H7 (cell line): ENCODE measurements around the gene PEDS1. TPM values are rescaled to one million over a fixed set of nuclear protein-coding genes. Genes with fewer than 3 reads are reported as not detected.
A peak's percentile ranks its signal among the peaks of the same experiment; 100 is the strongest.

Experiments used
- DNase-seq: peaks from one replicate; pipeline ENCODE4 v3.0.0; 2012
- H3K27me3 ChIP-seq: 2 replicates; pipeline ENCODE4 v1.6.0; 2011; ENCODE audit warnings: mild to moderate bottlenecking, low read length; ENCODE audit not compliant: control insufficient read depth, insufficient read depth
- H3K36me3 ChIP-seq: replicated peaks from 2 replicates; pipeline ENCODE4 v1.5.1; 2011; ENCODE audit warnings: low read length; ENCODE audit not compliant: control insufficient read depth, insufficient read depth
- H3K4me3 ChIP-seq: 2 replicates; pipeline ENCODE4 v1.5.1; 2011; ENCODE audit warnings: low read depth, mild to moderate bottlenecking, control low read depth, low read length, moderate library complexity; ENCODE audit not compliant: insufficient read depth
- total RNA-seq: library from RNA; depleted of rRNA; stranded (reverse); fragments of >200 nt; shearing (Covaris generic); gene quantifications from 2 replicates; pipeline ENCODE4 v1.2.3, GENCODE V29; 2014

The PEDS1 gene
- total RNA-seq, 1 experiment from 2014 or later, result 47.7 TPM

GRCh38 chr20:50153153-50153499 is 397 bp downstream of the PEDS1 start:
- peaks cover 6% of the 10 kb centered on the region for H3K36me3 ChIP-seq
- DNase-seq, result no peak
- H3K4me3 ChIP-seq, result peak overlapping the region; percentile 93
- H3K27me3 ChIP-seq, result peaks cover 3% of the 10 kb centered on the region

- DNase-seq, result peak; percentile 60
- peak overlapping the region; percentile 93 for H3K4me3 ChIP-seq
- peaks cover 8% of the 10 kb centered on the region for H3K36me3 ChIP-seq
- peaks cover 3% of the 10 kb centered on the region for H3K27me3 ChIP-seq
Observed at GRCh38 chr20:50152394-50153152, 950 bp downstream of the PEDS1 start.

DNA sequence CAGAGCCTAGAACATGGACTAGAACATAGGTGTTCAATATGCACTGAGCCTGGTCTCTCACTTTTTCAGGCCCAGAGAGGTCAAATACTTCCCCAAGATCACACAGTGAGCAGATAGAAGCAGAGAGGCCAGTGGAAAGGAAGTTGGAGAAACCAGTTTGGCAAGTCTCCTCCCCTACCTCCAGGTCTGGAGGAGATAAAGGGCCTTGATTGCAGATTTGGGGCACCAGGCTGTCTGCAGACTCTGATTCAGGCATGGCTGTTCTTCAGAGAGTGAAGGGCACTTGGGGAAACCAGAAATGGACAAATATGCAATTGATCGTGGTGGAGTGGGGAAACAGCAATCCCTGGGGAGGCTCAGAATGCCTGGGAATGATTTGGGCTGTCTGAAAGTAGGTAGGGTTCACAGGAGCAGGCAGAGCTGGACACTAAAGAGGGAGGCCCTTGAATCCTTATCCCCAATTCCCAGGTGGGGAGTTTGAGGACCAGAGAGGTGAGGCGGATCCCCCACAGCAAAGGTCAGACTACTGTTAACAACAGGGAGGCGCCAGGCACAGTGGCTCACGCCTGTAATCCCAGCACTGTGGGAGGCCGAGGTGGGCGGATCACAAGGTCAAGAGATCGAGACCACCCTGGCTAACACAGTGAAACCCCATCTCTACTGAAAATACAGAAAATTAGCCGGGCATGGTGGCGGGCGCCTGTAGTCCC is 2.3 kb downstream of the PEDS1 start:
- peaks cover 9% of the 10 kb centered on the region for H3K36me3 ChIP-seq
- H3K27me3 ChIP-seq, result peaks cover 3% of the 10 kb centered on the region
- no peak overlapping the region for H3K4me3 ChIP-seq
- peak; percentile 58 for DNase-seq

DNA sequence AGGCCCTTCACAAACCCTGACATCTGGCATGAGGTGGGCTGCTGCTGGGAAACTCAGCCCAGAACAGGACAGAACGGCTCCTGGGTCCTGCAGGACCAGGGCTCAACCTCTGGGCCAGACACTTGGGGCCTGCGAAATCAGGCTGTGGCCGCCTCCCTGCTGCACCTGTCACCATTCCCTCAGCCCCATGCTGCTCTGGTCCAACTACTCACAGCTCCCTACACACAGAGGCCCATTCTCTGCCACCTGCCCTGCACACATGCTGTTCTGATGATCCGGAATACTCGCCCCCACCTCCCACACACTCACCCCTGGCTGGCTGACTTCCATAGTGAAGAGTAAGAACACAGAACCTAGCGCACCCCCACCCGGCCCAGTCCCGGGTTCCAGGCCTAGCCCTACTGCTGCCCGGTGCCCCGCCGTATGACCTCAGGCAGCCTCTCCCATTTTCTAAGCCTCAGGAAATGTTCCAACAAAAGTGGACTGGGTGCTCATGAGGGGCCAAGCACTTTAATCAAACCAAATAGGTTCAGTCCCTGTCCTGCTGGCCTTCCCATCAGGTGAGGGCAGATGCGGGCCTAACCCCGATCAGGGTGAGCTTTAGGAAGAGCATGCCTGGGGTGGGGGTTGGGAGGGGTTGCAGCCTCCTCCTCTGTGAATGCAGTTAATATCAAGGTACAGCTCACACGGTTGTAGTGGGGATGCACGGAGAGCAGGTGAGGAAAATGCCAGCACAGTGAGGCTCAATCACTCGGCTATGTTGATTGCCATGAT is 3.9 kb downstream of the PEDS1 start:
- DNase-seq, result no peak
- H3K36me3 ChIP-seq, result peaks cover 11% of the 10 kb centered on the region
- H3K4me3 ChIP-seq, result no peak overlapping the region
- peaks cover 3% of the 10 kb centered on the region for H3K27me3 ChIP-seq

GRCh38 chr20:50146732-50147662 is 6.5 kb downstream of the PEDS1 start:
- Histone ChIP-seq H3K27me3 (no peaks in the 10 kb centered on the region), H3K4me3 (no peak overlapping the region), H3K36me3 (peaks cover 13% of the 10 kb centered on the region)
- peak; percentile 65 for DNase-seq

DNA sequence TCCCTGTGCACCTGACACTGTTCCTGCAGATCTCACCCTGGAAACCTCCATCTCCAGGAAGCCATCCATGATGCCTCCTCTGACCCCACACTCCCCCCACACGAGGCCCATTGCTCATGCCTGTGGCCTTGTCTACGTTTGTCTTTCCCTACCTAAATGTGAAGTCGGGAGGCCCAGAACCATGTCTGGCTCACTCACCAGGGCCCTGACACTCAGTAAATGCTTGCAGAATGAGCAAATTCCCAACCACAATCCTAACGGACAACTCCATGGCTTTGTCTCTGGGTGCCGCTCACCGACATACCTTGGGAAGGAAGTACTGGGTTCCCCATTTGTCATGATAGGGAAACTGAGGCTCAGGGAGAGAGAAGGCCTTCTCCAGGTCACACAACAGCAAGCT is 7.3 kb downstream of the PEDS1 start:
- no peaks in the 10 kb centered on the region for H3K27me3 ChIP-seq
- no peak for DNase-seq
- H3K4me3 ChIP-seq, result no peak overlapping the region
- H3K36me3 ChIP-seq, result peaks cover 16% of the 10 kb centered on the region

DNA sequence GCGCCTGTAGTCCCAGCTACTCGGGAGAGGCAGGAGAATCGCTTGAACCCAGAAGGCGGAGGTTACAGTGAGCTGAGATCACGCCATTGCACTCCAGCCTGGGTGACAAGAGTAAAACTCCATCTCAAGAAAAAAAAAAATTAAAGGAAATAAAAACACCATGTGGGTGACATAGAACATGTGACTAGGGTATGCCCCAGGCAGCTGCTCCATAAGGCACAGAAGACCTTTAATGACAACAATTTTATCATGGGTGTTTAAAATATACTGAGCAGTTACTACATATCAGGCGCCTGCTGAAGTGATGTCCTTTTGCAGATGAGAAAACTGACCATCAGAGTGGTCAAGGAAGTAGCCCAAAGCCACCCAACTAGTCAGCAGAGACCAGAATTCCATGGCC is 8.0 kb downstream of the PEDS1 start:
- no peaks in the 10 kb centered on the region for H3K27me3 ChIP-seq
- DNase-seq, result no peak
- no peak overlapping the region for H3K4me3 ChIP-seq
- H3K36me3 ChIP-seq, result peaks cover 22% of the 10 kb centered on the region

DNA sequence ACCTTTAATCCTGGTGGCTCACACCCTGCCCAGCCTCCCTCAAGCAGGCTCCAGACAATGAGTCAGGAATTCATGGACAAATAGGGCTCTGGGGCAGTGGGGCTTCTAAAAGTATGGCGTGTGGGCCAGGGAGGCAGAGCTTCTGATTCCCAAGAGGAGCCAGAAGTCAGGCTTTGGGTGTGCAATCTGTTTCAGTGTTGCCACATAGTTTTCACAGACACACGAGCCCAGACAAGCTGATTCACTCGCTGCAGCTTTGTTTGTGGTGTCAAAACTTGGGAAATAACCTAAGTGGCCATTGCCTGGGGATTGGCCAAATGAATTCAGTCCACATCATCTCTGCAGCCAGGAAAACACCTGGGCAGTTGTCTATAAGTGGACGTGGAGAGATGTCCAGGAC is 9.2 kb downstream of the PEDS1 start:
- DNase-seq, result no peak
- peaks cover 20% of the 10 kb centered on the region for H3K36me3 ChIP-seq
- H3K4me3 ChIP-seq, result no peak overlapping the region
- no peaks in the 10 kb centered on the region for H3K27me3 ChIP-seq

GRCh38 chr20:50142812-50143211 is 10.7 kb downstream of the PEDS1 start:
- H3K4me3 ChIP-seq, result no peak overlapping the region
- H3K36me3 ChIP-seq, result peaks cover 16% of the 10 kb centered on the region
- peak; percentile 88 for DNase-seq
- H3K27me3 ChIP-seq, result no peaks in the 10 kb centered on the region

GRCh38 chr20:50141811-50142561 is 11.5 kb downstream of the PEDS1 start:
- DNase-seq, result no peak
- no peak overlapping the region for H3K4me3 ChIP-seq
- peaks cover 16% of the 10 kb centered on the region for H3K36me3 ChIP-seq
- H3K27me3 ChIP-seq, result no peaks in the 10 kb centered on the region

DNA sequence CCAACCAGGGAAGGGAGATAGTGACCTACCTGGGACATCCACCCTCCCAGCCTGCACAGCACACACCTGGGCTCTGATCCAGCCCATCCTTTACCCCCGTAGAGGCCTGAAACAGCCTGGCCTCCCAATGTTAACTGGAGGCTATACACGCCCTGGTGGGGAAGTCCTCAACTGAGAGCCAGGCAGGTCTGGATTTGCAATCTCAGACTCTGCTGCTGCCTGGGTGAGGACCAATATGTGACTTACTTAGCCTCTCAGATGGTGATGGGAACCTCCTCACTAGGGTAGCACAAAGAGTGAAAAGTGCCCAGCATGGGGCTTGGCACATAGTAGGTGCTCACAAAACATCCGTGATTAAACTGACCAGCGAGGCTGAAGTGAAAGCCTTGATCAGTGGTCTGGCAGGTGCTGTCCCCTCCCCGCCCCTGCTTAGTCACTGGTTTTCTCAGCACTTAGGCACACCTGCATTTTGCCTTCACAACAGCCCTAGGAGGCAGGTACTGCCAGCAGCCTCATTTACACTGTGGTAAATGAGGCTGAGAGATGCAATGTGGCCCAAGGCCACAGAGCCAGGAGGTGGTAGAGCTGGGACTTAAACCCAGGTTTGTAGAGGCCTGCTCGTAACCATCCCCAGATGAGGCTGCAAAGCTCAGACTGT is 12.4 kb downstream of the PEDS1 start:
- Histone ChIP-seq H3K27me3 (no peaks in the 10 kb centered on the region), H3K36me3 (peaks cover 14% of the 10 kb centered on the region), H3K4me3 (no peak overlapping the region)
- DNase-seq, result peak; percentile 8

DNA sequence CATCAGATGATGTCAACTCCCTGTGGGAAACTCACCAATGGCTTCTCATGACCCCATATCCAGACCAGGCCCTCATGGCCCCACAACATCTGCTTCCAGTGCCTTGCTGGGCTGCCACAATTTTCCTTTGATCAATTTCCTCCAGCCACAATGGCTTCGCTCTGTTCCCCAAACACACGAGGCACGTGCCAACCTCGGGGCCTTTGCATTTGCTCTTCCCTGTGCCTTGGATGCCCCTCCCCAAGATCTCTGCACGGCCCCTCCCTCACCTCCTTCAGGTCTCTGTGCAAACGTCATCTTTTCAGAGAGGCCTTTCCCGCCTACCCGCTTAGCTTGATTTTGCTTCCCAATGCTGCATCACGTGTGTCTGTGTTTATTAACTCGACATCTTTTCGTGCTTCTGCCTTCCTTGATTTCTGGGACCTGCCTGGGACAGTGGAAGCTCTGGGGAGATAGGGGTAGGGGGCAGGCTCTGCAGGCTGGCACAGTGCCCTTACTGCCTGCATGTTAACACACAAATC is 13.1 kb downstream of the PEDS1 start:
- H3K27me3 ChIP-seq, result no peaks in the 10 kb centered on the region
- DNase-seq, result no peak
- no peak overlapping the region for H3K4me3 ChIP-seq
- peaks cover 13% of the 10 kb centered on the region for H3K36me3 ChIP-seq
